Right lung (tissue), 10 donors: Measurements from ENCODE around the gene STMN1. TPM values are rescaled to one million over a fixed set of nuclear protein-coding genes. Genes with fewer than 3 reads are reported as not detected.
A peak's percentile ranks its signal among the peaks of the same experiment; 100 is the strongest.
"Not testable (repeated sequence)": the region's sequence is repeated elsewhere in the genome, so short reads cannot be mapped to it uniquely, and the experiment has no call there.

ENCODE experiments used
- DNase-seq, 2 donors: peaks; one replicate each; pipeline ENCODE4 v3.0.0-alpha.2; 2013
- long read RNA-seq, 8 donors: transcript quantifications; one replicate each; lab custom pipeline, GENCODE V29; 2026
- polyA plus RNA-seq, 5 donors: library from polyadenylated mRNA; unstranded; fragments of 120-200 nt; gene quantifications; one replicate each; pipeline versions ENCODE4 v1.2.1 to v1.2.3, GENCODE V29; 2013; ENCODE audit warnings: inconsistent platforms in 1 of 5, low replicate concordance in 1 of 5; ENCODE audit not compliant: insufficient read length in 5 of 5, insufficient read depth in 1 of 5

STMN1 gene
- 1,000 to 10,000 TPM in 3 of 5 donors, 100 to 1,000 TPM in 2; 799 to 1,532 (median 1,016) TPM for polyA plus RNA-seq
- long read RNA-seq, donor 1, transcript STMN1-206 (5 exons, 1,504 nt): major isoform, 305 of 549 reads
- long read RNA-seq, donor 1, partial matches to known transcripts: 228 of 549 reads
- long read RNA-seq, donor 1, other reads (novel, unspliced or antisense): 7 of 549 reads
- long read RNA-seq, donor 2, transcript STMN1-206 (5 exons, 1,504 nt): major isoform, 174 of 296 reads
- long read RNA-seq, donor 2, partial matches to known transcripts: 105 of 296 reads
- long read RNA-seq, donor 2, other reads (novel, unspliced or antisense): 13 of 296 reads
- long read RNA-seq, donor 3, transcript STMN1-206 (5 exons, 1,504 nt): major isoform, 217 of 455 reads
- long read RNA-seq, donor 3, partial matches to known transcripts: 223 of 455 reads
- long read RNA-seq, donor 3, other reads (novel, unspliced or antisense): 5 of 455 reads
- long read RNA-seq, donor 4, transcript STMN1-206 (5 exons, 1,504 nt): major isoform, 104 of 266 reads
- long read RNA-seq, donor 4, partial matches to known transcripts: 161 of 266 reads
- long read RNA-seq, donor 4, other reads (novel, unspliced or antisense): 0 of 266 reads
- long read RNA-seq, donor 5, transcript STMN1-206 (5 exons, 1,504 nt): major isoform, 448 of 1,099 reads
- long read RNA-seq, donor 5, partial matches to known transcripts: 615 of 1,099 reads
- long read RNA-seq, donor 5, other reads (novel, unspliced or antisense): 21 of 1,099 reads
- long read RNA-seq, donor 6, transcript STMN1-206 (5 exons, 1,504 nt): major isoform, 252 of 460 reads
- long read RNA-seq, donor 6, partial matches to known transcripts: 197 of 460 reads
- long read RNA-seq, donor 6, other reads (novel, unspliced or antisense): 6 of 460 reads
- long read RNA-seq, donor 7, transcript STMN1-206 (5 exons, 1,504 nt): major isoform, 88 of 159 reads
- long read RNA-seq, donor 7, partial matches to known transcripts: 67 of 159 reads
- long read RNA-seq, donor 7, other reads (novel, unspliced or antisense): 0 of 159 reads
- long read RNA-seq, donor 8, transcript STMN1-206 (5 exons, 1,504 nt): major isoform, 175 of 346 reads
- long read RNA-seq, donor 8, partial matches to known transcripts: 168 of 346 reads
- long read RNA-seq, donor 8, other reads (novel, unspliced or antisense): 0 of 346 reads

DNA sequence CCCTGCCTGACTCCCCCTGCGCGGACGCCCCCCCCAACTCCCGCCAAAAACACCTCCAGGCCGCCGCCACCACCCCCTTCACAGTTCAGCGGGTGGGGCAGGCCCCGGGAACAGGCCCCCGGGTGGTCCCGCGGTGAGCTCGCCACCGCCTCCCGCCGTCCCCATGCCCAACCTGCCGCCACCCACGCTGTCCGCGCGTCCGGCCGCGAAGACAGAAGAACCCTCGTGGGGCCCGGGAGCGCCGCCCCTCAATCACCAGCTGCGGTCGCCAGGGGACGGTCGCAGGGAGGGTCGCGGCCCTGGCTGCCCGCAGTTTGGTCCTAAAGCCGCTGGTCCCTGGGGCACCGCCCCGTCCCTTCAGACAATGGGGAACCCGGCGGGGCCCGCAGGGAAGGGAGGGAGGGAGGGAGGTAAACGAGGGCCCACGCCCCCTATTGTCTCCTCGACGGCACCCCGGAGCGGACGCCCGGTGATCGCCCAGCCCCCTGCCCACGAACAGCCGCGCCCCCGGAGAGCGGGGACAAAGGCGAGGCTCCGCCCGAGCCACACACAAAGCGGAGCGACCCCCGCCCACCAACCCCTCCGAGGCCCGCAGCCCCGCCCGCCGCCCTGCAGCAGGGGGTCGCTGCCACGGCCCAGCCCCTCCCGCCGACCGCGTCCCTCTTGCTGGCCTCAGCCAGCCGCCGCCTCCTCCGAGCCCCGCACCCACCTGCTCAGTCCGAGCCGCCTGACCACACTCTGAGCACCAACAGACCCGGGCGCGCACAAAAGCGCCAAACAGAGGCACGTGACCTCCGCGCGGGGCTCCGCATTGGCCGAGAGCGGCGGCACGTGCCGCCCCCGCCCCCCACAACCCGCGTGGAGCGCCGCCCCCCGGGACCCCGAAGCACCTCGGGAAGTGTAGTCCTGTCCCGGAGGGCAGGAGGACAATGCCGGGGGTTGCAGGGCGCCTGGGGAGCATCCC is at the start of gene STMN1:
Gene STMN1 (minus strand): TSS at position 740 of the 964 bp plus-strand sequence. CDS start 1,743 bp downstream, outside the sequence.
- peak; percentile 94 to 95 for DNase-seq

DNA sequence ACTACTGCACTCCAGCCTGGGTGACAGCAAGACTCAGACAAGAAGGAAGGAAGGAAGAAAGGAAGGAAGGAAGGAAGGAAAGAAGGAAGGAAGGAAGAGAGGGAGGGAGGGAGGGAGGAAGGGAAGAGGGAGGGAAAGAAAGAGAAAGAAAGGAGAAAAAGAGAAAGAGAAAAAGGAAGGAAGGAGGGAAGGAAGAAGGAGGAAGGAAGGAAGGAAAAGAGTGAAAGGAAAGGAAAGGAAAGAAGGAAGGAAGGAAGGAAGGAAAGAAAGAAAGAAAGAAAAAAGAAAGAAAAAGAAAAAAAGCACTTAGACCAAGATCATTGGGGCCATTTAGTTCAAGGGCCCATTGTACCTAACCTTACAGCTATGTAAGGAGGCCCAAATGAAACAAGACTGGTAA is 49.3 kb upstream of the STMN1 start:
- no peak for DNase-seq

- DNase-seq: no peak
These were observed 48.2 kb upstream of the STMN1 start for GRCh38 chr1:25954282-25954938.

DNA sequence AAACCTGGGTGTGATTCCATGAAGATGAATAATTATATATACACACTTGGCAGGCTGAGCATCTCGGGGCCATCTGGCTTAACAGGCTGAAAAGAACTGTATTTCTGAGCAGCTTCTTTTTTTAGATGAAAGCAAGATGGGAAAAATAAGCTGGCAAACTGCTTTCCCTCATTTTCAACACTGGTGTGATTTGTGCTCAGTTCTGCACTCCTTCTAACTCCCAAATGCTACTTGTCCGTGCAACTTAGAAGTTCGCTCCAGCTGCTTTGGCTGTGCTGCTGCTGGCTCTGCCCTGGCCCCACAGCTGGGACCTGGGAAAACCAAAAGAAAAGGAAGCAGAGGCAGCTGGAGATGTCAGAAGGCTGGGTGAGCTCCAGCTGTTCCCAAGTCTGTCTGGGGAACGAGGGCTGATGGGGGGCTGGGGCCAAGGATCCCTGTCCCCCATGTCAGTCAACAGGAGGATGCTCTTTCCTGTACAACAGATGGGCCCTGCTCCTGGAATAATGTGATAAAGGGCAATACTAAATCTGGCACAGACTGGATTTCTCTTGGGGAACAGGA is 46.7 kb upstream of the STMN1 start:
- DNase-seq: peak; percentile 83 to 84

- no peak for DNase-seq
These were observed 42.4 kb upstream of the STMN1 start for GRCh38 chr1:25948641-25949040.

- DNase-seq: no peak
These were observed 40.8 kb upstream of the STMN1 start for GRCh38 chr1:25947027-25947426.

DNA sequence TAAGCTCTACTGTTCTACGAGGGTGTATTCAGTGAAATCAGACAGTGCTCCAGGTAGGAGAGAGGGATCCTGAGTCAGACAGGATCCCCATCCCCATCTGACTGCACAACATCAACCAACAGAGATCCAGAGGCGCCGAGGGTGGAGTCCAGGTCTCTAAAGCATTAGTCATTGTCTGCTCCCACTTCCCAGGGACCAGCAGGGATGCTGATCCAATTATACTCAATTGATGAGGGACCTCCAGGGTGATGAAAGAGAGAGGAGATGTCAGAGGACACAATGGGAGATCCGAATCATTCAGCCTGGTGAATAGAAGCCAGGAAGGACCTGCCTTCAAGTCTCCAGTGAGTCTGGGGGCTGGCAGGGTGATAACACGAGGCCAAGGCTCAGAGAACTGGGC is 39.5 kb upstream of the STMN1 start:
- DNase-seq: no peak

DNA sequence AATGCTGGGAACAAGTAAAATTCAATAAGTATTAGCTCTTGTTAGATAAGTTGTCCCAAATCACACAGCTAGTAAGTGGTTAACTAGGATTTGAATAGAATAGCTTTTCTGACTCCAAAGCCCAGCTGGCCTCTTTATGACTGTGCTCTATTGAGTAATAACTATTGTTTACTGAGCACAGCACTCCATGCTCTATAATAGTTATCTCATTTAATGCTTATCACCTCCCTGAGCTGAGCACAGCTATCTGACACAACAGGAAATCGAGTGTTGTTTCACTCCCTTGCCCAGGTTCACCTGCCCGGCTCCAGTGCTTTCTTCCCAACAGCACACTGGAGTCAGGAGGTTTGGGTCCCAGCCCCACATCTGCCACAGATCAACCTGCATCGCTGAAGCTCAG is 38.8 kb upstream of the STMN1 start:
- DNase-seq: no peak

GRCh38 chr1:25943511-25943910 is 37.3 kb upstream of the STMN1 start:
- DNase-seq: not testable (repeated sequence)

DNA sequence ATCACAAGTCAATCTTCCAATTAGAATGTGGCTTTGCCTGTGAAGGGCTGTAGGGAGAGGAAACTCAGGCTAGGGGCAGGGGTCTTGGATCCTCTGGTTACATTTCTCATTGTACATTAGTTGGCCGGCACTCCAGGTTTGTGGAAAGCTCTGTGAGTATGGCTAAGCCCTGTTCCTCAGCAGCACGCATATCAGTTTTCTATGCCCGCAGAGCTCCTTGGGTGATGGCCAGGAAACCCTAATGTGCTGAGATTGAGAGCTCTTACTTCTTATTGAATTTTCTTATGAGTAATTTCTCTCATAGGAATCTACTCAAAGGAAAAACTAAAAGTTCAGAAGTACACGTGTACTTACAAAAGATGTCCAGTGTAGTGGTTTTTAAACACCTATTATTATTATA is 30.7 kb upstream of the STMN1 start:
- DNase-seq: peak in 1 of 2 donors; percentile 12

DNA sequence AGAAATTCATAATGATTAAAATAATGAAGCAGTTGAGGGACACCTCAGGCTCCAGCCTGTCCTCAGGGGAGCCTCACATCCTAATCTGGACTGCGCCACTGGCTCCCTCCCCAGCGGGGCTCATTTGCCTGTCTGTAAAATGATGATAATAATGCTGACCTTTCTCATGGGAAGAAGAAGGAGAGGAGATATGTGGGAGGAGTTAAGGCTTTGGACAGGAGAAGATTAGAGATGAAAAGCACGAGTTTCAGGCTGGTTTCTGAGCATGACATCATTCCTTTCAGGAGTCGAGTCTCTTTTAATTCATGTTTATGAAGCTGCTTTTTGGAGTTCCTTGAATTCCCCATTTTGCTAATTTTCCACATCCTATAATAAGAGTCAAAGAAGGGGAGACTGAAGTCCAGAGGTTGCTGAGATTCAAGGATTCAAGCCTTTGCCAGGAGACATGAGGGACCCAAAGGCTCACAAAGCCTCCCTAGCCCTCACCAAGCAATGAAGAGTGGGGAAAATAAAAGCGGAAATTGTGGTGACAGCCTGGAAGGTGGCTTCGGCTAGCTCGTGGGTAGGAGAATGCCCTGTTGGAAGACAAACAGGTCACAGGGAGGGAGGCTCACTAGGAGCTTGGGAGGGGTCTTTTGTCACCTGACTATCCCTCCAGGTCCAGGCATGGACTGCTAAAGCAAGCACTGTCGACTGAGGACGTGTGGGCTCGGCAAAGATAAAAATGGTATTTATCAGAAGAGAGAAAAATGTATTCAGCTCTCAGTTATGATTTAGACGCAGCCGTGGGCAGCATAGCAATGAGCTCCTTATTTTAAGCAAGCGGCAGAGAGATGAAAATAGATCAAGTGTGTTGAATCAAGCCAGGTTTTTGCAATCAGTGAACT is 27.5 kb upstream of the STMN1 start:
- no peak for DNase-seq

GRCh38 chr1:25932811-25933400 is 26.7 kb upstream of the STMN1 start:
- not testable (repeated sequence) for DNase-seq

DNA sequence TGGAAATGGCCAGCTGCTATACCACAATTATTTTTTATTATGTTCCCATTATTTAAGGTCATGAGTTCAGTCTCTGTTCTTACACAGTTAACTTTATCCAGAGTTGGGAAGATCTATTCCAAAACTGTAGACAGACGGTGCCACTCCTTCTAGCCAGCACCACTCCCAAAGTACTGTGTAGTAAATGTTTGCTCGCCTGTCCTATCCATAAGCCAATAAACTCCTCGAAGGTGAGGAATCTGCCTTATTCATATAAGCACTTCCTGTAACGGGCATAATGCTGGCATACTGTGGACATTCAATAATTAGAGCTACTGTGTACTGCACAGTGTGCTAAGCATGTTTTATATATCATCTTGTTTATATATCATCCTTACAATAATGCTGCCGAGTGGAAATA is 26.1 kb upstream of the STMN1 start:
- no peak for DNase-seq

- no peak for DNase-seq
These were observed 22.8 kb upstream of the STMN1 start for GRCh38 chr1:25929016-25929415.

DNA sequence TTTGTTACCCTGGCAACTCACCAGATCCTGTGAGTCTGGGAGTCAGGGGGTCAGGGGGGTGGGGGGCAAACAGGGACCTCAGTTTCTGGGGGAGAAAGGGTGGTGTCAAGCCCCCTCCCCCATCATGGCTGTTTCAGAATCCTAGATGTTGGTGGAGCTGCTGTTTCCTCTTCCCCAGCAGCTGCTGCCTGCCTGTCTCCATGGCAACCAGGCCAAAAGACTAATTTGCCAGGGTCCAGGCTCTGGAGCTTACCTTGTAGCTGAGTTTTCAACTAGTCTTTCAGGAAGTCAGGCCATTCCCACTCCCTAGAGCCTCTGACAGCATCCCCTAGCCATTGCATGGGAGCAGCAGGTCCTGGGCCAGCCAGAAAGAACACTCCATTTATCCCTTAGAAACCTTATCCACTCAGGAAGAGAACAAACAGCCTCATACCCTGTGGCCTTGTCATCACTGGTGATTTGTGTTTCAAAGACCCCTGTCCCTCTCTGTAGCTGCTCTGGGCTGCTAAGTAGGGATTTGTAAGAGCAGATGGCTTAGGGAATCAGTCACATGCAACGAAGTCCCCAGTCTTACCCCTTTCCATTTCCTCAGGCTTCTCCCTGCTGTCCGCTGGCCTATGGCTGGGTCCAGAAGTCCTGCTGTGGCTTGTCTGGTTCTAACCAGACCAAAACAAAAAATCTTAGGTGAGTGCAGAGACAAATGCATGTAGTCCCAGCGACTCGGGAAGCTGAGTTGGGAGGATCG is 21.5 kb upstream of the STMN1 start:
- DNase-seq: no peak

DNA sequence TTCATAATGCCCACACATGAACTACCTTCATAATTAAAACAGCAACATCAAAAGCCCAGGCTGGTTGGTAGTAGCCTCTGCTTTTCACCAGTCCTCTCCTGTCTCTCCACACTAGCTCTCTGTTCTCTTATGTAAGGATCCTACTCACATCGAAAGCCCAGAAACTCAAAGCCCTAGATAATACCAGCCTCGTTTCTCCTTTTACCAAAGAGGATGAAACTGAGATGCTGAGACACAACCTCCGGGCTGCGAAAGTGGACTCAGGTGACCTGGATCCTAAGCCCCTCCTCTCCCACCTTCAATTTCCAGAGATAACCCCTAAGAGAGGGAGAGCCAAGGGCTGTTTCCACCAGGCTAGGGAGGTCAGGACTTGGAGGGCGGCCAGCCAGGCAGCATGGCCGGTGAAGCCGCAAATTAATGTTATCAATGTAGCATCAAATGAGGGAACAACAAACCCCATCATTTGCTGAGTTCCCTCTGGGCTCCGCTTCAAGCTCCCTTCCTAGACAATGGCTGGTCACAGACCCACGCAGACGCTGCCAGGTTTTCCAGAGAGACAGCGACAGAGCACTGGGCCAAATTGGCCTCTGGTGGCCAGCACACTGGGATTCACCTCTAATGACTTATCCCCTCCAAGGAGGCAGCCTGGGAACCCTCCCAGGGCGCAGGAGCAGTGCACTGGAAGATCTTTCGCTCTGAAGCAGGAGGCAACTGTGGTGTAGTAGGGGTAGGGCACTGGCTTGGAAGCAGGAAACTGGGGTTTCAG is 20.7 kb upstream of the STMN1 start:
- no peak for DNase-seq

DNA sequence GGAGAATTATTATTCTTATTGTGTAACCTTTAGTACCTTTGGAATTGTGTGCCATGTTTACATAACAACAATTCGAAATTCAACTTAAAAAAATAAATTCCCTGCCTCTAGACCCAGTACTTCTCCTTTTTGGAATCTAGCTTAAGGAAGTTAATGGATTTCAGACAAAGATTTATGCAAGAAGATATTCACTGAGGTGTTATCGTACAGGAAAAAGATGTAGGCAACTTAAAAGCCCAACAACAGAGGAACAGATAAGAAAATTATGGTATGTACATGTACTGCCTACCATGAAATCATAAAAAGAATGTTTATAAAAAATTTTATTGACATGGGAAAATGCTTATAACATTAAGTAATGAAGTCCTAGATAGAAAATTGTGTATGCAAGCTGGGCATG is 18.2 kb upstream of the STMN1 start:
- DNase-seq: no peak
